HG03045 (cell line): Measurements from ENCODE around the gene UBAC1.
A peak's percentile ranks its signal among the peaks of the same experiment; 100 is the strongest.
"Not testable (repeated sequence)": the region's sequence is repeated elsewhere in the genome, so short reads cannot be mapped to it uniquely, and the experiment has no call there.

Source experiments
- ATAC-seq: cut with Tn5 transposase; IDR thresholded peaks from one replicate; pipeline ENCODE4 v1.9.1; 2021; ENCODE audit warnings: mild to moderate bottlenecking, moderate library complexity; ENCODE audit not compliant: unreplicated experiment

UBAC1 gene

DNA sequence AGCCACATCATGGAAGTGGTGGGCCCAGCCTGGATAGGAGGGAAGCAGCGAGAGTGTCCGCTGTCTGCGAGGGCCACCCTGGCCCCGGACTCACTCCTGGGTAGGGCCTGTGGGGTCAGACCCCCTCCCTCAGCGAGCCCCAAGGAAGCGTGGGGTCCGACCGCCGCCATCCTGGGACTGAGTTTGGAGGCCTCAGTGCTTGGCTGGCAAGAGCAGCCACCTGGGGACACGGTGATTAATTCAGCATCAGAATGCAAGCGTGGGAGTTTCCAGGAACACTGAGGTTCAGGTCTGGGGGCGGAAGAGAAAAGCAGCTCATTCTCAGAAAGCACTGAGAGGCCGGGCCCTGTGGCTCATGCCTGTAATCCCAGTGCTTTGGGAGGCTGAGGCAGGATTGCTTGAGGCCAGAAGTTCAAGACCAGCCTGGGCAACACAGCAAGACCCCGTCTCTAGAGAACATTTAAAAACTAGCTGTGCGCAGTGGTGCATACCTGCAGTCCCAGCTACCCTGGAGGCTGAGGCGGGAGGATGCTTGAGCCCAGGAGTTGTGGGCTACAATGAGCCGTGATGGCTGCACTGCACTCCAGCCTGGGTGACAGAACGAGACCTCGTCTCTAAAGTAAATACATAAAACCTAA, 35.6 kb downstream of the UBAC1 start:
- ATAC-seq = no peak

DNA sequence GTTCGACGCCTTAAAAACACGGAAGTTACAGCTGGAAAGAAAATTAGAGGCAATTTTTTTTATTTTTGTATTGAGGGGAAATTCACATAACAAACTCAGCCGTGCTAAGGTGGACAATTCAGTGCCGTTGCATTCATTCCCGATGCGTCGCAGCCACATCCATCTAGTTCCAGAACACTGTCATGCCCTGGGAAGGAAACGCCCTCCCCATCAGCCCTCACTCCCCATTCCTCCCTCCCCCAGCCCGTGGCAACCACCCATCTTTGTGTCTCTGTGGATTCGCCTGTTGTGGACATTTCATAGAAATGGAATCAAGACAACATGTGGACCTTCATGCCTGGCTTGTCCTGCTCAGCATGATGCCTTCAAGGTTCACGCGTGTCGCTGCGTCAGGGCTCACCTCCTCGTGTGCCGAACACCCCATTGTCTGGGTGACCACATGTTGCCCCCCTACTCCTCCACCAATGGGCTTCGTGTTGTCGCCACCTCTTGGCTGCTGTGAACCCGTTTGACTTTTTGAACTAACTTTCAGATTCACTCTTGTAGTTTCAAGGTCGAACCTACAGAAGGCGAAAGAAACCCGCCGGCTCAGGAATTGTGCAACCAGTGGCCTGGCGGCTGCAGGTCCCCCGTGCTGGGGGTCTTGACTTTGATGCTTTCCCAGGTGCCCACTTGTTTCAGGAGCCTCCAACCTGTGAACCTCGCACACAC, 36.4 kb downstream of the UBAC1 start:
- no peak for ATAC-seq

- no peak for ATAC-seq
Observed at GRCh38 chr9:135923508-135923907, 37.7 kb downstream of the UBAC1 start.

DNA sequence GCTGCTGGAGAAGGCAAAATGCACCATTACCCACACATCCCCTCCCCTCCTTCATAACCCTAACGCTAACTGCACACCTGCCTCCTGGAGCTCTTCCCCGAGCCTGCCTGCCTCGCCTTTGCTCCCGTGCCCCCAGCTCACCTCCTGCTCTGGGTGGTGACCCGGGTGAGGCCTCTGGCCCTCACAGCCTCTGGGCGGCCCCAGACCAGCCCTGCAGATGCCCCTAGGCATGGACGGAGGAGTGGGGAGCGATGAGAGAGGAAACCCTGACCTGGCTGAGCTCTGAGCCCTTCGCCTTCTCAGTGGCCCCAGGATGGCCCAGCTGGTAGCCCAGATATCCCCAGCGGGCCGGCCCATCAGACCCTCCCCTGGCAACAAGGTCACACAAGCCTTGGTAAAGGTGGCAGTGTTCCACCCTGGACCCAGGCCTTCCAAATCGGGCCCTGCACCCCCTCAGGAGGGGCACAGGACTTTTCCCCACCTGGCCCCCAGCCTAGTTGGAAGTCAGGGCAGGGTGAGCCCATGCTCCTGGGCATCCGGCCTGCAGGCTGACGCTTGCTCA, 39.3 kb downstream of the UBAC1 start:
- no peak for ATAC-seq

DNA sequence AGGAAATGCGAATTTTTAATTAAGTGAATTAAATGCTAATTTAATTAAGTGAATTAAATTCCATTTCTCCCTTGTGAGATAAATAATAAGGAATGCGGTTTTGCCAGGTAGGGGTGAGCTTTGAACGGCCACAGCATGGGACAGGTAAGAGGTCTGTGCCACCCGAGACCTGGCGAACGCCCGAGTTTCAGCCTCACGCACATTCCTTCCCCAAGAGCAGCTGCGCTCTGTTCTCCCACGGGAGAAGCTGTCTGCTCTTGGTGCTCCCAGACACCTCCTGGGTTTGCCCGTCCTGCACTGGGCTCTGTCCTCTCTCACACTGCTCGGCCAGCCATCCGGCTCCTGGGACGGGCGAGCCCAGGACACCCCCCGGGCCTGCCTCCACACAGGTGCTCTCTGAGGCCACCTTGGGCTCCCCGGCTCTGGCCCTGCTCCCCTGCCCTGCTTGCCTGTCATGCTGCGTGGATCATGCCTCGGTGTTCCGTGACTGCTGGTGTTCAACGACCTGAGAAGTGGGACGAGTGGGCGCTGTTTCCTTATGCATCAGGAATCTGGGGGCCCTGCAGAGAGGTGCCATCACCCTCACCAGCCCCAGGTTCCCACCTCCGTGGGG, 40.1 kb downstream of the UBAC1 start:
- no peak for ATAC-seq

DNA sequence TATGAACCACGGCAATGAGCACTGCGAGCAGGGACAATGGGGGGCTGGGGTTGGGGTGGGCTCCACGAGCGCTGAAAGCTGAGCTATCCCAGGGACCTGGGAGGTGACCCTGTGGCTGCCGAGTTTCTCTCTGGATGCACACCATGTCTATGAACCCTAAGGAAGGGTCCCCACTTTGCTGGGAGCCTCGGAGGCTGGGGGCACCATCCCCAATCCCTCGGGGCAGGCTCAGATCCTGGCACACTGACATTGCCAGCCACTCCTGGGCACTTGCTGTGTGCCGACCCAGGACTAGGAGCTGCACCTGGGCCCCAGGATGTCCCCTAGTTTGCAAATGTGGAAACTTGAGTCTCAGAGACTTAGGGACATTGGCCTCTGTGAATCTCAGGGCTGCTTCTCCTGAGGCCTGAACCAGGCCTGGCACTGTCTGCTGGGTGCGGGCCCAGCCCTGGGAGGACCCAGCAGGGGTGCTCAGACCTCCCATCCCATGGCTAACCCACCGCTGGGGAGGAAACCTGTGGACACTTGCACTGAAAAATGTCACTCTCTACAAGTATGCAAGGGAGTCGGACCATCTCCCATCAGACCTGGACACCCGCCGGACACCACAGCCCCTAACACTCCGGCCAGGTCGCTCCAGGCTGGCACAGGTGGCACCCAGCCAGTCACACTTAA, 40.8 kb downstream of the UBAC1 start:
- no peak for ATAC-seq

DNA sequence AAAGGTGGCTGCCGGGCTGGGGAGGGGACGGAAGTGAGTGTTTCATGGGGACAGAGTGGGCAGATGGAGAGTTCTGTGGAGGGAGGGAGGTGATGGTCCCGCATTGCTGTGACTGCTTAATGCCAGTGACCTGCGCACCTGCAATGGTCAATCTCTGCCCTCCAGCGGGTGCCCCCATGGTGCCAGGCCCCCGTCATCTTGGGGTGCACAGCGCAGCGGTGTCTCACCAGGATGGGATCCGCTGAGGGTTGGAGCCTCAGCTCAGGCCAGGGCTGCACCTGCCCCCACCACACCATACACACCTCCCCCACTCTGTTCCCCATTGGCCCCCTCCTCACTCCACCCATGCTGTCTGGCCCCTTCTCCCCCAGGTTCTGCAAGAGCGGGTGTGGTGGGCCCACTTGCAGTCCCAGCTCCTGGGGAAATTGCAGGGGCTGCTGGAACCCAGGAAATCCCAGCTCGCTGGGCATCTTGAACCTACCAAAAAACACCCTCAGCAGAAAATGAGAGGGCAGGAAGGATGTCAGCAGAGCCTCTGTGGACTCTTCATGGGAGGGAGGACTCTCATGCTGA, 41.8 kb downstream of the UBAC1 start:
- ATAC-seq = no peak

DNA sequence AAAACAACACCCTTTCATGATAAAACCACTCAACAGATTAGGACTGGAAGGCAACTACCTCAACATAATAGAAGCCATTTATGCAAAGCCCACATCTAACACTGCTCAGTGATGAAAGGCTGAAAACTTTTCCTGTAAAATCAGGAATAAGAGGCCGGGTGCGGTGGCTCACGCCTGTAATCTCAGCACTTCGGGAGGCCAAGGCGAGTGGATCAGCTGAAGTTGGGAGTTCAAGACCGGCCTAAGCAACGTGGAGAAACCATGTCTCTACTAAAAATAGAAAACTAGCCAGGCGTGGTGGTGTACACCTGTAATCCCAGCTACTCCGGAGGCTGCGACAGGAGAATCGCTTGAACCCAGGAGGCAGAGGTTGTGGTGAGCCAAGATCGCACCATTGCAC, 44.9 kb downstream of the UBAC1 start:
- ATAC-seq = not testable (repeated sequence)

GRCh38 chr9:135914921-135915320, 46.3 kb downstream of the UBAC1 start:
- no peak for ATAC-seq

DNA sequence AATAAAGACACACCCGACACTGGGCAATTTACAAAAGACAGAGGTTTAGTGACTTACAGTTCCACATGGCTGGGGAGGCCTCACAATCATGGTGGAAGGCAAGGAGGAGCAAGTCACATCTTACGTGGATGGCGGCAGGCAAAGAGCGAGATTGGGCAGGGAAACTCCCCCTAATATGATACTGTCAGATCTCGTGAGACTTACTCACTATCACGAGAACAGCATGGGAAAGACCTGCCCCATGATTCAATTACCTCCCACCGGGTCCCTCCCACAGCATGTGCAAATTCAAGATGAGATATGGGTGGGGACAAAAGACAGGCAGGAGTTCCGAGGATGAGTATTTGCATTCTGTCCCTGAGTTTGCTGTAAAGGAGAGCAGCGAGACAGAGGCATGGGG, 49.9 kb downstream of the UBAC1 start:
- ATAC-seq = not testable (repeated sequence)

GRCh38 chr9:135910757-135911156, 50.4 kb downstream of the UBAC1 start:
- no peak for ATAC-seq

DNA sequence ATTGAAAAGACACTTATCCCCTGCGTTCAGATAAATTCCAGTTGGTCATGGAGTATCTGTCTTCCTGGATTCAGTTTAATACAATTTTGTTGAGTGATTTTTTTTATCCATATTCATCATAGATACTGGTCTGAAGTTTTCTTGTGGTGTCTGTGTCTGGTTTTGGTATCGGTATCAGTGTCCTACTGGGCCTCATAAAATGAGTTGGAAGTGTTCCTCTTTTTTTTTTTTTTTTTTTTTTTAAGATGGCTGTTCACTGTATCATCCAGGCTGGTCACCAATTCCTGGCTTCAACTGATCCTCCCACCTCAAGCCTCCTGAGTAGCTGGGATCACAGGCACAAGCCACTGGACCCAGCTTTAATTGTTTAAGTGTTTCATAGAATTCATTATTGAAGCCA, 51.0 kb downstream of the UBAC1 start:
- ATAC-seq = no peak

DNA sequence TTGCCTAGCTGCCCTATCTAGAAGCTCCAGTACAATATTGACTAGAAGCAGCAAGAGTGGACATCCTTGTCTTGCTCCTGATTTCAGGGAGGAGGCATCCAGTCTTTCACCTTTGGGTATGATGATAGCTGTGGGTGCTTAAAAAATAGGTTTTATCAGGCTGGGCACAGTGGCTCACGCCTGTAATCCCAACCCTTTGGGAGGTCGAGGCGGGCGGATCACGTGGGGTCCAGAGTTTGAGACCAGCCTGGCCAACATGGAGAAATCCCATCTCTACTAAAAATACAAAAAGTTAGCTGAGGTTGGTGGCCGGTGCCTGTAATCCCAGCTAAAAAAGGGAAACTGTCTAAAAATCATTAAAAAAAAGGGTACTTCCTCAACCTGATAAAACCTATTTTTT, 51.8 kb downstream of the UBAC1 start:
- no peak for ATAC-seq

DNA sequence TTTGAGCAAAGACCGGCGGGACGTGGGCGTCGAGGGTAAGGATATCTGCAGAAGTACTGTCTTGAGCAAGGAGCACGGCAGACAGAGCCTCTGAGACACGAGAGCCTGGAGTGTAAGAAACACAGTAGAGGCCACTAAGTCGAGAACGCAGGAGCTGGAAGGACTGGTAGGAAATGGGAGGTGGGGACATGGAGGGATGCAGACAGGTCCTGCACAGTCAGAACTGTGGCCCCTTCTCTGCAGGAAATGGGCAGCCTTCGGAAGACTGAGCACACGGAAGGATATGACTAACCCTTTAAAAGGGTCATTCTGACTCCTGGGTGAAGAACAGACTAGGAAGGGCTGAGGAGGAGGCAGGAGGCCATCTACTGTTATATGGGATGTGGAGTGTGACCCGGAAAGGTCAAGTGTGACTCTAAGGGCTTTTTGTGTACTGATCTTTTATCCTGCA, 52.4 kb downstream of the UBAC1 start:
- ATAC-seq = no peak

GRCh38 chr9:135908093-135908753, 53.0 kb downstream of the UBAC1 start:
- peak; percentile 4 for ATAC-seq

- ATAC-seq = peak; percentile 72
Observed at GRCh38 chr9:135907431-135908092, 53.6 kb downstream of the UBAC1 start, which contains the start of gene CAMSAP1. TSS of gene CAMSAP1 (minus strand) at chr9:135907546. CDS start at chr9:135907159, 387 bp downstream.

DNA sequence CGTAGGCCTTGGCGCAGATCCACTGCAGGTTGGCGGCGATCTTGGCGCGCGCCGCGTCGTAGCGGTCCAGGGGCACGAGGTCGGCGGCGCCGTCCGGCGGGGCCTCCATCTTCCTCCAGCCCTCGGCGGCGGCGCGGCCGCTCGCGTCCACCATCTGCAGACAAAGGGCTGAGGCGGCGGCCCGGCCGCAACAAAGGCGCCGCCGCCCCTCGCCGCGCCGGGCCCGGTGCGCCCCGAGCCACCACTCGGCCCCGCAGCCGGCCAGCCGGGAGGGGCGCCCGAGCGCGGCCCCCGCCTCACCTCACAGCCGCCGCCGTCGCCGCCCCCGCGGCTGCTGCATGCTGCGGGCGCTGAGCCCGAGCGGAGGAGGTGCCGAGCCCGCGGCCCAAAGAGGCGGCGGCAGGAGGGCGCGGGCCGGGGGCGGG, 54.2 kb downstream of the UBAC1 start:
- ATAC-seq = peak; percentile 40

GRCh38 chr9:135906291-135907005, 54.7 kb downstream of the UBAC1 start:
- ATAC-seq = peak; percentile 21
